A549 (cell line): ENCODE data around the gene MEIKIN. TPM values are rescaled to one million over a fixed set of nuclear protein-coding genes. Genes with fewer than 3 reads are reported as not detected.

ENCODE experiments used
- ATAC-seq, 2 experiments: fragments of 200-7000 bp in 1 of 2; fragments of >200 bp in 1 of 2; cut with Nextera tagmentation in 1 of 2; cut with Tn5 transposase in 1 of 2; 3 replicates each; pipeline versions ENCODE4 v1.8.0 to v1.9.1; 2018 to 2020; ENCODE audit warnings: mild to moderate bottlenecking in 1 of 2, moderate library complexity in 1 of 2
- CTCF ChIA-PET: fragments of 300-600 bp; sonication (Branson Sonifier 250); formaldehyde crosslinking; extraction: SDS; loops from one replicate; lab custom pipeline; 2021; ENCODE audit warnings: antibody characterized with exemption, inconsistent platforms; lab: Yijun Ruan, JAX
- POLR2A ChIA-PET: fragments of 350-600 bp; formaldehyde crosslinking; extraction: SDS; loops from one replicate; lab custom pipeline; 2021; ENCODE audit warnings: antibody characterized with exemption, inconsistent platforms; lab: Yijun Ruan, JAX
- DNase-seq, 2 experiments: peaks; one replicate each; pipeline versions ENCODE4 v3.0.0 to v3.0.0-alpha.2; 2011 to 2016; ENCODE audit warnings: low read depth in 1 of 2, low spot score in 1 of 2
- FAIRE-seq: peaks from 2 replicates; lab custom pipeline; 2011; peaks lifted over from hg19 to GRCh38; lab: Jason Lieb, UNC
- H3K27ac ChIP-seq, 2 experiments: fragments of >200 bp; sonication (Bioruptor Twin); formaldehyde crosslinking; 3 replicates each; pipeline ENCODE4 v1.5.1; 2016 to 2017
- H3K4me1 ChIP-seq: fragments of >200 bp; sonication (Bioruptor Twin); formaldehyde crosslinking; 3 replicates; pipeline ENCODE4 v1.6.1; 2016
- H3K4me2 ChIP-seq: fragments of >200 bp; sonication (Bioruptor Twin); formaldehyde crosslinking; 3 replicates; pipeline ENCODE4 v1.6.1; 2016
- H3K4me3 ChIP-seq: fragments of >200 bp; sonication (Bioruptor Twin); formaldehyde crosslinking; 3 replicates; pipeline ENCODE4 v1.5.1; 2016
- H3K9me3 ChIP-seq: fragments of >200 bp; sonication (Bioruptor Twin); formaldehyde crosslinking; 3 replicates; pipeline ENCODE4 v1.6.1; 2016
- CBX8 ChIP-seq: fragments of 200-600 bp; sonication (generic); IDR thresholded peaks from 2 replicates; pipeline ENCODE4 v1.6.1; 2016
- FOSL2 ChIP-seq, 2 experiments: fragments of 450-650 bp in 1 of 2; fragments of >200 bp in 1 of 2; sonication (Bioruptor Twin) in 1 of 2; formaldehyde crosslinking; IDR thresholded peaks; 2 replicates each; pipeline versions ENCODE4 v1.5.0 to v1.6.1; 2016 to 2020; ENCODE audit warnings: mild to moderate bottlenecking in 1 of 2, moderate library complexity in 1 of 2
- GATA3 ChIP-seq: IDR thresholded peaks from 2 replicates; pipeline ENCODE4 v1.6.1; 2012; ENCODE audit warnings: borderline replicate concordance
- HDAC2 ChIP-seq: fragments of 200-600 bp; sonication (generic); IDR thresholded peaks from 2 replicates; pipeline ENCODE4 v1.6.1; 2016
- JUNB ChIP-seq: fragments of >200 bp; sonication (Bioruptor Twin); formaldehyde crosslinking; IDR thresholded peaks from 2 replicates; pipeline ENCODE4 v1.6.1; 2016
- KDM1A ChIP-seq: fragments of 200-600 bp; sonication (generic); IDR thresholded peaks from 2 replicates; pipeline ENCODE4 v1.6.1; 2016; ENCODE audit warnings: low read depth, mild to moderate bottlenecking
- NPAS2 ChIP-seq: fragments of 250-450 bp; sonication (Bioruptor Pico); IDR thresholded peaks from 2 replicates; pipeline ENCODE4 v1.8.0; 2022; ENCODE audit warnings: mild to moderate bottlenecking, moderate library complexity, borderline replicate concordance
- NR3C1 ChIP-seq: fragments of >200 bp; sonication (Bioruptor Twin); formaldehyde crosslinking; IDR thresholded peaks from 3 replicates; pipeline ENCODE4 v1.6.1; 2017
- PHF8 ChIP-seq: fragments of 200-600 bp; sonication (generic); IDR thresholded peaks from 2 replicates; pipeline ENCODE4 v1.6.1; 2016; ENCODE audit warnings: low read depth, mild to moderate bottlenecking, antibody characterized with exemption, moderate library complexity, borderline replicate concordance
- POLR2AphosphoS2 ChIP-seq: conservative IDR thresholded peaks from 2 replicates; pipeline ENCODE4 v1.6.1; 2012; ENCODE audit warnings: low read length, improper control_type of control experiment, inconsistent platforms
- RAD21 ChIP-seq, 2 experiments: fragments of >200 bp in 1 of 2; sonication (Bioruptor Twin) in 1 of 2; formaldehyde crosslinking in 1 of 2; IDR thresholded peaks in 1 of 2; conservative IDR thresholded peaks in 1 of 2; 2 replicates in 1 of 2; 3 replicates in 1 of 2; pipeline ENCODE4 v1.6.1; 2012 to 2018; ENCODE audit warnings: inconsistent platforms in 1 of 2
- RCOR1 ChIP-seq: fragments of 150-350 bp; IDR thresholded peaks from 2 replicates; pipeline ENCODE4 v1.6.1; 2014; ENCODE audit warnings: antibody characterized with exemption, low read length, low read depth
- SMC3 ChIP-seq: fragments of >200 bp; sonication (Bioruptor Twin); formaldehyde crosslinking; IDR thresholded peaks from 3 replicates; pipeline ENCODE4 v1.6.1; 2018; ENCODE audit warnings: inconsistent platforms
- SREBF2 ChIP-seq: fragments of 450-650 bp; IDR thresholded peaks from 2 replicates; pipeline ENCODE4 v1.6.1; 2014; ENCODE audit warnings: mild to moderate bottlenecking, moderate library complexity
- ZC3H11A ChIP-seq: fragments of 450-650 bp; IDR thresholded peaks from 2 replicates; pipeline ENCODE4 v1.6.1; 2014; ENCODE audit warnings: antibody characterized with exemption, mild to moderate bottlenecking
- ZNF302 ChIP-seq: fragments of 250-450 bp; sonication (Bioruptor Pico); IDR thresholded peaks from 2 replicates; pipeline ENCODE4 v1.9.0; 2021; ENCODE audit warnings: inconsistent platforms, mild to moderate bottlenecking, moderate library complexity
- ZSCAN20 ChIP-seq: fragments of 250-450 bp; sonication (Bioruptor Pico); IDR thresholded peaks from 2 replicates; pipeline ENCODE4 v1.8.0; 2022; ENCODE audit warnings: mild to moderate bottlenecking, moderate library complexity
- whole genome bisulfite sequencing: methylation state at CpG from one replicate; pipeline ENCODE4 v1.1.6; 2017; ENCODE audit errors: missing lambda C conversion rate; 5-methylcytosine and 5-hydroxymethylcytosine counted together
- polyA plus RNA-seq, 4 experiments: library from polyadenylated mRNA; depleted of rRNA in 3 of 4; stranded (reverse); fragments of >200 nt; fragmentation: RNase III in 1 of 4; extraction: RNeasy Plus Mini Kit Qiagen cat#74134 plus additional on column Dnase treatment in 1 of 4; gene quantifications; 2 replicates in 3 of 4; 3 replicates in 1 of 4; pipeline ENCODE4 v1.2.3, GENCODE V29; 2011 to 2017
- TF ChIP-seq, protein P1 (sequence below): fragments of 250-450 bp; sonication (Bioruptor Pico); IDR thresholded peaks from 2 replicates; pipeline ENCODE4 v1.5.0; 2020; ENCODE audit warnings: low read depth, mild to moderate bottlenecking, moderate library complexity
- TF ChIP-seq, protein P2 (sequence below): fragments of >200 bp; sonication (Bioruptor Twin); formaldehyde crosslinking; IDR thresholded peaks from 2 replicates; pipeline ENCODE4 v1.6.1; 2016
- TF ChIP-seq, protein P3 (sequence below): IDR thresholded peaks from 2 replicates; pipeline ENCODE4 v1.6.1; 2012
- TF ChIP-seq, protein P4 (sequence below): fragments of >200 bp; sonication (Bioruptor Twin); formaldehyde crosslinking; IDR thresholded peaks from 3 replicates; pipeline ENCODE4 v1.6.1; 2016
- TF ChIP-seq, protein P5 (sequence below): fragments of 450-650 bp; IDR thresholded peaks from 2 replicates; pipeline ENCODE4 v1.6.1; 2014; ENCODE audit warnings: antibody characterized with exemption

The MEIKIN gene
- polyA plus RNA-seq, 2 of the 4 experiments (the other 2 are of a cell fraction): not detected

DNA sequence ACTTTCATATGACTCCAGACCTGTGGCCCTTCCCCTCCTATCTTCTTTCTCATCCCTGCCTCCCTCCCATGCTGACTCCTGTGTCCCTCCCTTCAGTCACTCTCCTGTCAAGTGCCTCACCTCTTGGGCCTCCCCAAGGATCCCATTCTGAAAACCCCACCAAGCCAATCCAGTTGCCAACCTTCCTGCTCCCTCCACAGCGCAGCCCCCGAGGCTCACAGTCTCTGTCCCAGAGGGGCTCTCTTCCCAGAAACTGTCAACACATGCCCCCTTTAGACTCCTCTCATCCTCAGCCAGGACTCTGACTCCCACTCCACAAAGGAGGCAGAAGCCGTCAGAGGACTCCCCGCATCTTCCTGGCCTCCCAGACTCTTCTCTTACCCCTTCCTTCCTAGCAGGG is 35.2 kb upstream of the MEIKIN start:
- no peaks in the 10 kb centered on the region for H3K4me1 ChIP-seq
- no peak overlapping the region for H3K27ac ChIP-seq
- WGBS: 28% methylated on average over 4 of the region's 4 CpGs
- DNase-seq (no peak), FAIRE-seq (no peak), ATAC-seq (no peak)
- TF ChIP-seq ZSCAN20 (no peak), HDAC2 (no peak), NPAS2 (no peak), RAD21 (conservative IDR thresholded peaks at IDR 0.05 in 1 of 2, IDR thresholded peaks at IDR 0.05 in 1 of 2) (no peak), SREBF2 (no peak), GATA3 (no peak), ZC3H11A (no peak), SMC3 (no peak), CBX8 (no peak), PHF8 (no peak)
- TF ChIP-seq, protein P1, sequence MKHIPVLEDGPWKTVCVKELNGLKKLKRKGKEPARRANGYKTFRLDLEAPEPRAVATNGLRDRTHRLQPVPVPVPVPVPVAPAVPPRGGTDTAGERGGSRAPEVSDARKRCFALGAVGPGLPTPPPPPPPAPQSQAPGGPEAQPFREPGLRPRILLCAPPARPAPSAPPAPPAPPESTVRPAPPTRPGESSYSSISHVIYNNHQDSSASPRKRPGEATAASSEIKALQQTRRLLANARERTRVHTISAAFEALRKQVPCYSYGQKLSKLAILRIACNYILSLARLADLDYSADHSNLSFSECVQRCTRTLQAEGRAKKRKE (CRISPR knock-in tag): no peak
- TF ChIP-seq, protein P2, sequence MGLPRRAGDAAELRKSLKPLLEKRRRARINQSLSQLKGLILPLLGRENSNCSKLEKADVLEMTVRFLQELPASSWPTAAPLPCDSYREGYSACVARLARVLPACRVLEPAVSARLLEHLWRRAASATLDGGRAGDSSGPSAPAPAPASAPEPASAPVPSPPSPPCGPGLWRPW: no peak
- TF ChIP-seq, protein P3, sequence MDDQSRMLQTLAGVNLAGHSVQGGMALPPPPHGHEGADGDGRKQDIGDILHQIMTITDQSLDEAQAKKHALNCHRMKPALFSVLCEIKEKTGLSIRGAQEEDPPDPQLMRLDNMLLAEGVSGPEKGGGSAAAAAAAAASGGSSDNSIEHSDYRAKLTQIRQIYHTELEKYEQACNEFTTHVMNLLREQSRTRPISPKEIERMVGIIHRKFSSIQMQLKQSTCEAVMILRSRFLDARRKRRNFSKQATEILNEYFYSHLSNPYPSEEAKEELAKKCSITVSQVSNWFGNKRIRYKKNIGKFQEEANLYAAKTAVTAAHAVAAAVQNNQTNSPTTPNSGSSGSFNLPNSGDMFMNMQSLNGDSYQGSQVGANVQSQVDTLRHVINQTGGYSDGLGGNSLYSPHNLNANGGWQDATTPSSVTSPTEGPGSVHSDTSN: no peak
- no peak overlapping the region for H3K4me3 ChIP-seq
- POLR2A ChIA-PET: no interaction called here
- H3K4me2 ChIP-seq: no peak overlapping the region
- CTCF ChIA-PET: interaction anchor here (0.9 to 2.6 kb wide), 2 partner anchors 27 to 391 kb away, joined by 4 to 9 read pairs; no protein-coding TSS in a partner anchor
- no peaks in the 10 kb centered on the region for H3K9me3 ChIP-seq

DNA sequence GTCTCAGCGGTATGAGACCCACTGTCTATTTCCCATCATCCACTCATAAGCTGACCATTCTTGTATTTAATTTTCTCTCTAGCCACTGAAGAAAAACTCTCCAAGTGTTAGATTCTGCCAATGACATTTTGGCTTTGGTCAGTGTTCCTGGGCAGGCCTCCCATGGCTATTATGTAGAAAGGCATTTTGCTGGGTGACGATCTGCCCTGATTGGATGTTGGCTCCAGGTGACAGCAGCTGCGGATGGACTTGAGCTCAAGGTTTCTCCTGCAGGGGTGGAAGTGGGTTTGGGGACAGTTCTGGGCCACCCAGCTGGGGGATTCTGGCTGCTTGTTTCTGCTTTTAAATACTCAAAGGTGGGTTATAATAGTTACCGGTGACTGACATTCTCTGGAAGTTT is 34.4 kb upstream of the MEIKIN start:
- no peaks in the 10 kb centered on the region for H3K9me3 ChIP-seq
- H3K4me1 ChIP-seq: no peaks in the 10 kb centered on the region
- H3K4me3 ChIP-seq: no peak overlapping the region
- WGBS: 74% methylated on average over 4 of the region's 4 CpGs
- DNase-seq (no peak), FAIRE-seq (no peak), ATAC-seq (no peak)
- H3K27ac ChIP-seq: no peak overlapping the region
- POLR2A ChIA-PET: no interaction called here
- H3K4me2 ChIP-seq: no peak overlapping the region
- TF ChIP-seq POLR2AphosphoS2: no peak
- TF ChIP-seq JUNB: no peak
- TF ChIP-seq KDM1A: no peak
- TF ChIP-seq RAD21 (conservative IDR thresholded peaks at IDR 0.05 in 1 of 2, IDR thresholded peaks at IDR 0.05 in 1 of 2): no peak
- no peak for TF ChIP-seq ZC3H11A
- no peak for TF ChIP-seq ZNF302 (CRISPR knock-in tag)
- TF ChIP-seq, protein P4, sequence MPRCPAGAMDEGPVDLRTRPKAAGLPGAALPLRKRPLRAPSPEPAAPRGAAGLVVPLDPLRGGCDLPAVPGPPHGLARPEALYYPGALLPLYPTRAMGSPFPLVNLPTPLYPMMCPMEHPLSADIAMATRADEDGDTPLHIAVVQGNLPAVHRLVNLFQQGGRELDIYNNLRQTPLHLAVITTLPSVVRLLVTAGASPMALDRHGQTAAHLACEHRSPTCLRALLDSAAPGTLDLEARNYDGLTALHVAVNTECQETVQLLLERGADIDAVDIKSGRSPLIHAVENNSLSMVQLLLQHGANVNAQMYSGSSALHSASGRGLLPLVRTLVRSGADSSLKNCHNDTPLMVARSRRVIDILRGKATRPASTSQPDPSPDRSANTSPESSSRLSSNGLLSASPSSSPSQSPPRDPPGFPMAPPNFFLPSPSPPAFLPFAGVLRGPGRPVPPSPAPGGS: no peak
- no peak for TF ChIP-seq SMC3
- TF ChIP-seq FOSL2 (IDR thresholded peaks at IDR 0.05): no peak
- no peak for TF ChIP-seq FOSL2 (CRISPR knock-in tag; IDR thresholded peaks at IDR 0.05)
- TF ChIP-seq NR3C1: no peak
- CTCF ChIA-PET: interaction anchor here (1.0 kb wide), 1 partner anchor 28 kb away, joined by 3 read pairs; no protein-coding TSS in a partner anchor

DNA sequence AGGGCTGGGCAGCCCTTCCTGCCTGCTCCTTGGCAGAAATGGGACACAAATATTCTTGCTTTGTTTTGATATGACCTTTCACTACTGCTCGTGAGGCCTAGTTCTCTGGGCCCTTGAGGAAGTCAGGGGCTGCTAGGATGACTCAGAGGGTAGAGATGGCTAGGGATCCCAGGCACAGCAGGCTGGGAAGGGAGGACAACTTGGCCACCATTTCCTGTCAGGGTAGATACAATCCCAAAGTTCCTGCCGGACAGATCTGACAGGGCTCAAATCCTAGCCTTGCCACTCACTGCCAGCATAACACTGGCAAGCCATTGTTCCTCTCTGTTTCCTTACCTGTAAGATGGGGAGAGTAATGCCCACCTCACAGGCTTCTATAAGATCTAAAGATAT is 31.7 kb upstream of the MEIKIN start:
- DNase-seq: no peak
- Histone ChIP-seq H3K9me3 (no peaks in the 10 kb centered on the region), H3K27ac (no peak overlapping the region), H3K4me2 (no peak overlapping the region), H3K4me1 (no peaks in the 10 kb centered on the region), H3K4me3 (no peak overlapping the region)
- POLR2A ChIA-PET: no interaction called here
- 65% methylated on average over 2 of the region's 2 CpGs for WGBS
- no peak for TF ChIP-seq RCOR1
- TF ChIP-seq PHF8: no peak
- TF ChIP-seq, protein P5, sequence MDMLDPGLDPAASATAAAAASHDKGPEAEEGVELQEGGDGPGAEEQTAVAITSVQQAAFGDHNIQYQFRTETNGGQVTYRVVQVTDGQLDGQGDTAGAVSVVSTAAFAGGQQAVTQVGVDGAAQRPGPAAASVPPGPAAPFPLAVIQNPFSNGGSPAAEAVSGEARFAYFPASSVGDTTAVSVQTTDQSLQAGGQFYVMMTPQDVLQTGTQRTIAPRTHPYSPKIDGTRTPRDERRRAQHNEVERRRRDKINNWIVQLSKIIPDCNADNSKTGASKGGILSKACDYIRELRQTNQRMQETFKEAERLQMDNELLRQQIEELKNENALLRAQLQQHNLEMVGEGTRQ: no peak
- no peak for FAIRE-seq
- CTCF ChIA-PET: no interaction called here
- no peak for ATAC-seq
